NCI-H510A treated with DMSO at 0.1 percent for 48 hours (cell line): Measurements from ENCODE around the gene KCNMB4.

ENCODE experiments used
- DNase-seq: peaks from one replicate; lab custom pipeline; 2025; lab: John Stamatoyannopoulos, UW

The KCNMB4 gene

DNA sequence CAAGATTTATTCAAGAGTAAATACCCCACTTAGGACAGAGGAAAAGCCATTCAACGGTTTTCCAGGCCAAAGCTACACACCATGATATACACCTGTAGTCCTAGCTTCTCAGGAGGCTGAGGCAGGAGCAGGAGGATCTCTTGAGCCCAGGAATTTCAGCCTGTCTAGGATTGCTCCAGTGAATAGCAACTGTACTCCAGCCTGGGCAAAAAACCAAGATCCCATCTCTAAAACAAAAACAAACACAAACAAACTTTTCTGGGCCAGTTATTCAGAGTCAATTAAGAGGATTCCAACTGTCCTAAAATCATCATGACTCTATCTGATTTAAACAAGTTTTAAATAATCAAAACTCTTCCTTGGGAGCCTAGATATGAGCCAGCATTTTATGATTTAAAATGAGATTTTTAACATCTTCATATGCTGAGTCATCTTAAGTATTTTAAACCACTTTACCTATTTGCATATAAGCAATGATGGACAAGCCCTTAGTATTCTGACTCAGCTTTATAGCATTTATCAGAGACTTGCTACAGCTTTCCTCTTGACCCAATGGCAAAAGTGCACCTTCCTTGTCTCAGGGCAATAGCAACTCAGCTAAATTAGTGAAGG lies 77.1 kb downstream of the KCNMB4 start:
- no peak for DNase-seq

DNA sequence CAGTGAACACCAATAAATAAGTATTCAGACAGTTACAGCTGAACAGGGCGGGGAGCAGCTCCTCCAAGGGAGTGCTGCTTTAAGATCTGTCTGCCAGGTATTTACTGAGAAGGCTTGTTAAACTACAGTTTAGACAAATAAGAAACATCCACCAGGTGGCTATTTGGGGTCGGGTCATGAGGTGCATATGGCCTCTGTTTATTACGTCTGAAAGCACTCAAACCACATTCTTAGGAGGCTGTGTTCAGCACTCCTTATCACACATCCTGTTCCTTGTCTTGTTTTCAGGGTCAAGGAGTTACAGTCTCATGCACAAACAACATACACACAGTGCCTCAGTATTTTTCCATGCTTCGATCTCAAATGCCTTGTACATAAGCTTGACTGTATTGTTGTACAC lies 78.8 kb downstream of the KCNMB4 start:
- no peak for DNase-seq

DNA sequence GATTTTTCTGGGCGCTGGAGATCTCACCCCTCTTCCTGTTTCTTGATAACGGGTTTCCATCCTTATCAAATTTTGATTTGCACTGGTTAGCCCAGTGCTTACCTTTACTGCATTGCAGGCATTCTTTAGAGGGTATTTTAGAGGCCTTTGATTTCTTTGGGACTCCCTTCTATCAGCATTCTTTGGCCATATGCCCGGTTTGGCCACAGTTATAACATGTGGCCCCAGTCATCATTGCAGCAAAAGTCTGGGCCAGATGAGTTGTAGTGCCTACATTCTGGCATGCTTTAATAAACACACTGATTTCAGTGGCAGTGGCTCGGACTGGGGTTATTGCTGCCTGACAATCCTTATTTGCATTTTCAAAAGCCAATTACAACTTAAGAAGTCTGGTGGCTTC lies 82.3 kb downstream of the KCNMB4 start:
- DNase-seq: no peak

DNA sequence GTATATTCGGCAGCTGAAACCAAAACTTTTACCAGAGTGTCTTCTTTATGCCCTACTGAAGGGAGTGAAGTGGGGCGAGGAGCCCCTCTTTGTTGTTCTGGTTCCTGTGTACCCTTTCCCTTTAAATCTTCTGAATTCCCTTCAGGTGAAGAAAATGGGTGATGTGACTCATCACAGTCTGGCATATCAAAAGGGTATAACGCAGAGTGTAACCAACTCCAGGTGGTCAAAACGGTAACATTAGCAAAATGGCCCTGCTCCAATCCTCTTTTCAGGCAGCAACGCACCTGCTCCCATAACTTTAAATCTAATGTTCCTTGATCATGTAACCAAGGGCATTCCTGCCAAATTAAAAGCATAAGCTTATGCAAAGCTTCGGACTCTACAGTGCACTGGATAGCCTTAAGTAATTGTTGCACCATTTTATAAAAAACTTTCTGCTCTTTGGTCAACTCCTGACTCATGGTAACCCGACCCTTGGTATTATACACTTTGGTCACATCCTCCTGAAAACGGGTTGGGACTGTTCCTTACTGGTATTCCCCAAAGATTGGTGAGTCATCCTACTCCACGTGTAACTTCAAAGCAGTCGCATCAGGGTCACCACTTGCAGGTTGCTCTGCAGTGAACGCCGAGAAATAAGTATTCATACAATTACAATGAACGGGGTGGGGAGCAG lies 83.1 kb downstream of the KCNMB4 start:
- DNase-seq: no peak

DNA sequence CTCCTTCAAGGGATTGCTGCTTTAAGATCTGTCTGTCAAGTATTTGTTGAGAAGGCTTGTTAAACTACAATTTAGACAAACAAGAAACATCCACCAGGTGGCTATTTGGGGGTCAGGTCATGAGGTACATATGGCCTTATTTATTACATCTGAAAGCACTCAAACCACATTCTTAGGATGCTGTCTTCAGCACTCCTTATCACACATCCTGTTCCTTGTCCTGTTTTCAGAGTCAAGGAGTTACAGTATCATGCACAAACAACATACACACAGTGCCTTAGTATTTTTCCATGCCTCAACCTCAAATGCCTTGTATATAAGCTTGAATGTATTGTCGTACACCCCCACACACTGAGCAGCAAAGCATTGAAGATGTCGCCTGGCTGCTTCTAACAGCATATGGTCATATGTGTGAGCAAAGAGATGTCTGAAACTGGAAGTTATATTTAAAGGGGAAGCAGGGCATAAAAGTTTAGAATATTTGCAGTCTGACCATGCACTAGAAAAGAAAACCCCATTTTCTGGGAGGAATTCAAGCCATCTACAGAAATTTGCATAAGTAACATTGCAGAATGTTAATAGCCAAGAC lies 83.8 kb downstream of the KCNMB4 start:
- DNase-seq: no peak

DNA sequence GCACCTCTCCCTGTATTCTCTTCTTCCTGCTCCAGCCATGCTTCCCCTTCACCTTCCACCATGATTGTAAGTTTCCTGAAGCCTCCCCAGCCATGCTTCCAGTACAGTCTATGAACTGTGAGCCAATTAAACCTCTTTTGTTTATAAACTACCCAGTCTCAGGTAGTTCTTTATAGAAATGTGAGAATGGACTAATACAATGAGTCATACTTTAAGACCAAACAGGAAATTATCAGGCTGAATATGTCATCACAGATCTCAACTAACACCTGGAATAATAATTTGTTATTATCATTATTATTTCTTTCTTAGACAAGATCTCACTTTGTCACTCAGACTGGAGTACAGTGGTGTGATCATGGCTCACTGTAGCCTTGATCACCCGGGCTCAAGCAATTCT lies 85.4 kb downstream of the KCNMB4 start:
- DNase-seq: no peak

DNA sequence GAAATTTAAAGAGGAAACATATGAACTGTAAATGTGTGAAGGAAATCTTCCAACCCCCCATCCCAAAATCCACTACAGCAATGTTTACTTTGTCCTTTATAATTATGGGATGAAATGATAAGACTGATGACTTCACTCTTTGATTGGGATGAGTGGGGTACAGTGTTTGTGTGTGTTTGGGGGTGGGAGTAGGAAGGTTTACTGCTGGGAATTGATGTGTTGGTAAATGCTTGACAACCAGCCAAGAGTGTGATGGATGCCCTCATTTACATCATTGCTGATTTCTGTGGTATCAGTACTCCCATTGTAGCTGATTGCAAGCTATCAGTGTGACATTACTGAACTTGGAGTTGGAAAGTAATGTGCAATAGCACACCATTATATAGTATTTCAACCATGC lies 90.9 kb downstream of the KCNMB4 start:
- no peak for DNase-seq

DNA sequence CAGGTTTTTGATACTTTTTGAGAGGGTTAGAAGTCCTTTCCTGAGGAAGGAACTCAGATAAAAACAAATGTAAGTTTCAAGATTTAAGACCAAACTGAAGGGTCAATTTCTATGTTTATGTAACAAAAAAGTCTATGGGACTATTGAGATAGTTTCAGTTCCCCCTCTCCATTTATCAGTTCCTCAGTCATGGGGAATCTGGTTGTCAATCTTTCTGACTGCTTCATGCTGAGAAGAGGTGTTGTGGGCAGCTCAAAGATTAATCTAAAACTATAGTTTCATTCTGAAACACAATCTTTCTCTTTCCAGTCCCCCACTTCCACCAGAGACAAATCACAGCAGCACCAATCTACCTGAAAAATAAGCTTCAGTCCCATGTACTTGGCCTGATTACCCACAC lies 93.7 kb downstream of the KCNMB4 start:
- no peak for DNase-seq

DNA sequence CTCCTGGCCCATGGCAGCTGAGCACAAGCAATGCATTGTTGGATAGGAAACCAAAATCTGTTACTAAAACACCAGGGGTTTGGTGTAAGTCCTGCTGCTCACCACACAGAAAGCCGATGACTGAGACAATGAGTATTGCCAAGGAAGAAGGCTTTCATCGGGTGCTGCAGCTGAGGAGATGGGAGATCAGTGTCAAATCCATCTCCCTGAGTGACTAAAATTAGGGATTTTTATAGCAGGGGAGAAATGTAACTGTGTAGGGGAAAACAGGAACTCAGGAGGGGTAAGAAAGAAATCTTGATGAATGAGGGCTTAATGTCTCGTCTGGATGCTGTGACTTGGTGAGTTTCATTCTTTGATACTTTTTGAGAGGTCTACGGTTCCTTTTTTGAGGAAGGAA lies 97.9 kb downstream of the KCNMB4 start:
- no peak for DNase-seq

DNA sequence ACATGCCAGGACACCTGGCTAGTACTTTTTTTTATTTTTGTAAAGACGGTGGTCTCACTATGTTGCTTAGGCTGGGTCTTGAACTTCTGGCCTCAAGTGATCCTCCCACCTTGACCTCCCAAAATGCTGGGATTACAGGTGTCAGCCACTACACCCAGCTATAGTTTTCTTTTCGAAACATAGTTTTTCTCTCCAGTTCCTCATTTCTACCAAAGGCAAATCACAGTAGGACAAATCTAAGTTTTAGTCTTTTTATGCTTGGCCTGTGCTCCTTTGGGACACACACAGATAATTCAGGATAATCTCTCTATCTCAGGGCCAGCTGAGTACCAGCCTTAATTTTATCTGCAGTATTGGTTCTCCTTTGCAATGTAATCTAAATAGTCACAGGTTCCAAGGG lies 100.7 kb downstream of the KCNMB4 start:
- DNase-seq: no peak

DNA sequence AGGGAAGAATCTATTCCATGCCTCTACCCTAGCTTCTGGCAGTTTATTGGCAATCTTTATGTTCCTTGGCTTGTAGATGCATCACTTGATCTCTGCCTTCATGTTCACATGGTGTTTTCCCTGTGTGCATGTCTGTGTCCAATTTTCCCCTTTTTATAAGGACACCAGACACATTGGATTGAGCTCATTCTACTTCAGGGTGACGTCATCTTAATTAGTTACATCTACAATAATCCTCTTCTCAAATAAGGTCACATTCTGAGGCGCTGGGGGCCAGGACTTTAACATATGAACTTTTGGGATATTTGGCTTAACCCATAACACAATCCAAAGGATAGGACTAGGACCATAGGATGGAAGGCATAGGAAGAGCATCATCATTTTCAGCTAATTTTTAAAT lies 101.4 kb downstream of the KCNMB4 start:
- no peak for DNase-seq

DNA sequence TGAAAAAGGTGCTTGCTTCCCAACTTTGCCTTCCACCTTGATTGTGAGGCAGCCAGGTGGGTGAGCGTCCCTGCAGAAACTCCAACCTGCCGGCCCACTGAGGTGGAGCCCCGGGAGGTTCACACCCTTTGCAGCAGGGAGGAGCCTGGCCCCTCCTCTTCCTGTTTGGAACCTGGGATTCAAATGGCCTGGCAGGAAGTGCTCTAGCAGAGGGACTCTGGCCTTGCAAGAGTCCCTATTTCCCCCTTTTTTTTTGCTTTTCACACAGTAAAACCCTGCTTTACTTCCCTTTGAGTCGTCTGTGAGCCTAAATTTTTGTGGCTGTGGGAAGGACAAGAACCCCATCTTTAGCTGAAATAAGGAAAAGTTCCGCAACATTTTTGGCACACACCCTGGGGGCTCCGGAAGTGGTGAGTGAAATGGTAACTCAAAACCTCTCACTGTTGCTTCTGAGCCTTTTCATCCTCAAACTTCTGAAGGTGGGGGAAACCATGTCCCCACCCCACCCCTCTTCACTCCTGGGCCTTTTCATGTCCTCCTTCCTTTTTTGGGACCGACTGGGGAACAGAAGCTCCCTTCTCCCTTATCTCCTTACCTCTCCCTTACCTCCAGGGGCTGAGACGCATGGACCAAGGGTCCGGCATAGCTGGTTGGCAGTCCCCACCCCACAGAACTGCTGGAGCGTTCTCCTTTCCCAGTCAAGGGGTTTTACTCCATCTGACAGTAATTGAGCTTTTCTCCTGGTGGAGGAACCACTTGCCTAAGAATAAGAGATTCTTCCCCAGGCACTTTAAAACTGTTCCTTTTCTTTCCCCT lies 102.0 kb downstream of the KCNMB4 start:
- DNase-seq: no peak

DNA sequence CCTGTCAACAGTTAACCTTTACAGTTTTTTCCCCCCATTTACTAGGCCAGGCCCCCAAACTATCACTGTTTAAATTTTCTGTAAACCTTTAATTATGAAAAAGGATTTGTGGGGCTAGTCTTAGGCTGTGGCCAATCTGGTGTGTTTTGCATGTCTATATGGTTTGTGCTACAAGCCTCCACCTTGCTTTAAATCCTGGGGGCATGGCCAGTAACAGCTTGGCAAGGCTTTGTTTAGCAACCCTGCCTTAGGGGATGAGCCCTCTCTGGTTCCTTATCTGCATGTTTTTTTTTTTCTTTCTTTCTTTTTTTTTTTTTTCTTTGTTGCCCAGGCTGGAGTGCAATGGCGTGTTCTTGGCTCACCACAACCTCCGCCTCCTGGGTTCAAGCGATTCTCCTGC lies 102.7 kb downstream of the KCNMB4 start:
- DNase-seq: no peak

DNA sequence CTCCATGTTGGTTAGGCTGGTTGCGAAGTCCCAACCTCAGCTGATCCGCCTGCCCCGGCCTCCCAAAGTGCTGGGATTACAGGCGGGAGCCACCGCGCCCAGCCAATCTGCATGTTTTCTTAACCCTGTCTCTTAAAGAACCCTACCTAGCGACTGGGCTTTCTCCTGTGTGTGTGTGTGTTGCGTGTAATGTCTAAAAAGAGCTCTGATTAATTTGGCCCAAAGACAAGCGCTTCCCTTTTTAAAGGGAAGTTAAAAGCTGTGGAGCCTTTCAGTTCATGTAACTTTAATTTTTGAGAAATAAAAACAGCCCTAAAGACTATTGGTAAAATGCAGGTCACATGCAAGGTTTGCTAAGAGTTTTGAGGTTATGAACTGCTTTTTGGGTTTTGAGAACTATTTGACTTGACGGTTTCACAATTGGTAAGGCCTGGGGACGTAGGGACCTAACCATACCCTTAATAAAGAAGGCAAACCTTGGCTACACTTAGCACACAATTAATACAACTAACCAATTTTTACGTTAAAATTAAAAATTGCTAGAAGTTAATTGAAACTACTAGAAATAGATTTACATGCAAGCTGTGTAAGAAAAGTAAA lies 103.2 kb downstream of the KCNMB4 start:
- no peak for DNase-seq

DNA sequence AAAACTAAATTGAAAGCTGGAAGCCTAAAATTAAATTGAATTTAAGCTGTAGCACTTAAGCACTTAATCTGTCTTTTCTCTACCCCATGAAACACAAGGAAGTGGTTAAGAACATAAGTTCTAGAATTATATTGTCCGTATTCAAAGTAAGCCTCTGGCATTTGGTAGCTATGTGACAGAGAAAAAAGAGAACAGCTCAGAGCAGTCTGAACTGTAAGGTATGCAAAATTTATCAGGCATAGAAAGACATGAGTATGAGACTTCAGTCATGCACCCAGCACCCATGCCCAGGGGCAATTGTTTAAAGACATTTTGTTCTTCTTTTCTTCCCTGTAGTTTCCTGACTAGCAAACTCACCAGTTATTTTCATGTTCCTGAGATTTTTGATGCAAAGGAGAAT lies 116.7 kb downstream of the KCNMB4 start:
- no peak for DNase-seq
